H1 (cell line): ENCODE data around the gene GAGE12E. TPM values are rescaled to one million over a fixed set of nuclear protein-coding genes. Genes with fewer than 3 reads are reported as not detected.
"Not testable (repeated sequence)": the region's sequence is repeated elsewhere in the genome, so short reads cannot be mapped to it uniquely, and the experiment has no call there.

Source experiments
- CTCF ChIA-PET: fragments of 300-600 bp; sonication (Branson Sonifier 250); formaldehyde crosslinking; loops from one replicate; lab custom pipeline; 2021; ENCODE audit not compliant: partially characterized antibody; lab: Charles Lee
- POLR2A ChIA-PET: fragments of 300-600 bp; sonication (Branson Sonifier 250); formaldehyde crosslinking; loops from one replicate; lab custom pipeline; 2021; ENCODE audit warnings: inconsistent platforms; ENCODE audit not compliant: partially characterized antibody; lab: Charles Lee
- DNase-seq, 2 experiments: peaks; one replicate each; pipeline versions ENCODE4 v3.0.0 to v3.0.0-alpha.2; 2010 to 2022; ENCODE audit warnings: low spot score in 2 of 2, low read depth in 1 of 2, mixed read lengths in 1 of 2
- FAIRE-seq: peaks from 2 replicates; lab custom pipeline; 2011; peaks lifted over from hg19 to GRCh38; lab: Jason Lieb, UNC
- H2AFZ ChIP-seq: 2 replicates; pipeline ENCODE4 v1.8.1; 2012; ENCODE audit warnings: low read length, inconsistent platforms
- H2AK5ac ChIP-seq: 2 replicates; pipeline ENCODE4 v1.6.1; 2013; ENCODE audit warnings: low read depth, low read length
- H2BK120ac ChIP-seq: replicated peaks from 2 replicates; pipeline ENCODE3; 2013; ENCODE audit warnings: low read depth, low read length, inconsistent platforms
- H2BK12ac ChIP-seq: 2 replicates; pipeline ENCODE4 v1.6.1; 2013; ENCODE audit warnings: low read depth, low read length
- H2BK15ac ChIP-seq: 2 replicates; pipeline ENCODE4 v1.6.1; 2013; ENCODE audit warnings: low read length
- H2BK20ac ChIP-seq: 2 replicates; pipeline ENCODE4 v1.6.1; 2013; ENCODE audit warnings: low read length
- H2BK5ac ChIP-seq: 2 replicates; pipeline ENCODE4 v1.6.1; 2013; ENCODE audit warnings: low read depth, low read length
- H3K14ac ChIP-seq: 2 replicates; pipeline ENCODE4 v1.6.1; 2013; ENCODE audit warnings: inconsistent platforms; ENCODE audit not compliant: insufficient read length
- H3K18ac ChIP-seq: 2 replicates; pipeline ENCODE4 v1.6.1; 2013; ENCODE audit warnings: low read length; ENCODE audit errors: extremely low read depth
- H3K23ac ChIP-seq: 2 replicates; pipeline ENCODE4 v1.6.1; 2013; ENCODE audit warnings: inconsistent platforms; ENCODE audit not compliant: insufficient read length
- H3K23me2 ChIP-seq: 2 replicates; pipeline ENCODE4 v1.6.1; 2013; ENCODE audit warnings: low read depth, low read length
- H3K27ac ChIP-seq: 2 replicates; pipeline ENCODE4 v1.6.1; 2011; ENCODE audit warnings: low read depth, low read length, inconsistent platforms
- H3K27me3 ChIP-seq, 4 experiments: replicated peaks in 1 of 4; 1 replicate in 1 of 4; 2 replicates in 3 of 4; pipeline versions ENCODE4 v1.6.1 to v1.8.1; 2011 to 2013; ENCODE audit warnings: low read length in 3 of 4, mild to moderate bottlenecking in 3 of 4, inconsistent platforms in 2 of 4, mixed read lengths in 2 of 4, moderate library complexity in 1 of 4; ENCODE audit not compliant: control insufficient read depth in 3 of 4, insufficient read depth in 3 of 4; ENCODE audit errors: extremely low read depth in 1 of 4
- H3K36me3 ChIP-seq, 4 experiments: 2 replicates each; pipeline versions ENCODE4 v1.6.1 to v1.8.1; 2011 to 2013; ENCODE audit warnings: mild to moderate bottlenecking in 4 of 4, low read length in 3 of 4, moderate library complexity in 2 of 4, control low read depth in 1 of 4, inconsistent platforms in 1 of 4; ENCODE audit not compliant: insufficient read depth in 4 of 4, control insufficient read depth in 2 of 4
- H3K4ac ChIP-seq: replicated peaks from 2 replicates; pipeline ENCODE3; 2013; ENCODE audit warnings: low read length, low read depth, mixed read lengths, inconsistent platforms; ENCODE audit not compliant: insufficient read length
- H3K4me1 ChIP-seq, 4 experiments: replicated peaks in 1 of 4; 1 replicate in 1 of 4; 2 replicates in 3 of 4; pipeline versions ENCODE4 v1.6.1 to v1.8.1; 2011 to 2013; ENCODE audit warnings: low read length in 3 of 4, inconsistent platforms in 2 of 4, mixed read lengths in 1 of 4; ENCODE audit not compliant: insufficient read depth in 4 of 4, control insufficient read depth in 3 of 4
- H3K4me2 ChIP-seq, 2 experiments: 2 replicates each; pipeline versions ENCODE4 v1.6.1 to v1.8.1; 2011 to 2013; ENCODE audit warnings: low read depth in 2 of 2, low read length in 2 of 2, control low read depth in 1 of 2, inconsistent platforms in 1 of 2, mild to moderate bottlenecking in 1 of 2; ENCODE audit not compliant: insufficient read depth in 1 of 2
- H3K4me3 ChIP-seq, 4 experiments: fragments of 200-600, 300-600 bp in 1 of 4; sonication (generic), shearing (Covaris generic), sonication (Bioruptor Twin) in 1 of 4; 2 replicates each; pipeline versions ENCODE4 v1.5.1 to v1.8.1; 2011 to 2016; ENCODE audit warnings: low read length in 4 of 4, low read depth in 3 of 4, control low read depth in 2 of 4, inconsistent platforms in 2 of 4, mild to moderate bottlenecking in 2 of 4, mixed read lengths in 1 of 4, moderate library complexity in 1 of 4; ENCODE audit not compliant: insufficient read depth in 2 of 4; ENCODE audit errors: extremely low read depth in 1 of 4
- H3K56ac ChIP-seq: replicated peaks from 2 replicates; pipeline ENCODE3; 2013; ENCODE audit warnings: low read depth, mild to moderate bottlenecking, mixed read lengths, low read length, inconsistent platforms; ENCODE audit not compliant: insufficient read length
- H3K79me1 ChIP-seq: 2 replicates; pipeline ENCODE4 v1.6.1; 2013; ENCODE audit warnings: low read depth, low read length, control low read depth
- H3K79me2 ChIP-seq, 2 experiments: 2 replicates each; pipeline versions ENCODE4 v1.6.1 to v1.8.1; 2012 to 2013; ENCODE audit warnings: low read length in 2 of 2, mild to moderate bottlenecking in 2 of 2, inconsistent platforms in 1 of 2; ENCODE audit not compliant: insufficient read depth in 2 of 2, control insufficient read depth in 1 of 2
- H3K9ac ChIP-seq, 4 experiments: replicated peaks in 1 of 4; 1 replicate in 1 of 4; 2 replicates in 3 of 4; pipeline versions ENCODE4 v1.6.1 to v1.8.1; 2011 to 2013; ENCODE audit warnings: low read depth in 3 of 4, low read length in 3 of 4, control low read depth in 2 of 4, mild to moderate bottlenecking in 2 of 4, moderate library complexity in 2 of 4, inconsistent platforms in 1 of 4; ENCODE audit errors: extremely low read depth in 1 of 4
- H3K9me3 ChIP-seq, 2 experiments: 2 replicates each; pipeline versions ENCODE4 v1.6.1 to v1.8.1; 2012 to 2013; ENCODE audit warnings: mild to moderate bottlenecking in 2 of 2, moderate library complexity in 2 of 2, control low read depth in 1 of 2, inconsistent platforms in 1 of 2, low read depth in 1 of 2, low read length in 1 of 2, mixed read lengths in 1 of 2; ENCODE audit not compliant: insufficient read depth in 2 of 2
- H4K20me1 ChIP-seq, 2 experiments: replicated peaks in 1 of 2; 2 replicates each; pipeline versions ENCODE3 to v1.8.1; 2011 to 2013; ENCODE audit warnings: inconsistent platforms in 2 of 2, low read length in 2 of 2, mild to moderate bottlenecking in 1 of 2; ENCODE audit not compliant: insufficient read depth in 2 of 2, control insufficient read depth in 1 of 2
- H4K5ac ChIP-seq: 2 replicates; pipeline ENCODE4 v1.6.1; 2013; ENCODE audit warnings: low read length, low read depth, mixed read lengths, inconsistent platforms; ENCODE audit not compliant: insufficient read length
- H4K8ac ChIP-seq: 2 replicates; pipeline ENCODE4 v1.8.0; 2013; ENCODE audit warnings: mild to moderate bottlenecking, moderate library complexity, low read length, inconsistent platforms; ENCODE audit not compliant: insufficient read depth; ENCODE audit errors: extremely low read depth
- H4K91ac ChIP-seq: replicated peaks from 2 replicates; pipeline ENCODE3; 2013; ENCODE audit warnings: low read length, mixed read lengths, inconsistent platforms; ENCODE audit not compliant: insufficient read length
- WGBS, 2 experiments: shearing (Covaris generic) in 1 of 2; methylation state at CpG; one replicate each; pipeline versions ENCODE4 v1.1.6 to v1.1.7; 2013 to 2015; ENCODE audit warnings: low lambda C conversion rate in 2 of 2, mixed read lengths in 2 of 2, inconsistent platforms in 1 of 2, low coverage in 1 of 2, missing lambda C conversion rate in 1 of 2; ENCODE audit not compliant: insufficient replicate concordance in 2 of 2, insufficient coverage in 1 of 2, insufficient read length in 1 of 2; ENCODE audit errors: extremely low coverage in 1 of 2, missing lambda C conversion rate in 1 of 2; 5-methylcytosine and 5-hydroxymethylcytosine counted together
- polyA plus RNA-seq, 7 experiments: library from polyadenylated mRNA; depleted of rRNA in 3 of 7; stranded (reverse) in 5 of 7; unstranded in 2 of 7; fragments of >200 nt in 5 of 7; fragments of 200-250 nt in 2 of 7; gene quantifications; 1 replicate in 5 of 7; 2 replicates in 1 of 7; 4 replicates in 1 of 7; pipeline versions ENCODE4 v1.2.1 to v1.2.3, GENCODE V29; 2011 to 2013; ENCODE audit warnings: missing spikeins in 2 of 7, mixed read lengths in 2 of 7
- total RNA-seq: library from RNA; stranded (reverse); fragmentation: NEBNext Ultra II Directional; extraction: Animal tissue kit (Norgen Biotek cat#: 25700); gene quantifications from 2 replicates; pipeline ENCODE4 v1.2.1, GENCODE V29; 2021

Gene GAGE12E
- total and polyA plus RNA-seq, 2 of the 8 experiments (the other 6 are each of a cell fraction or from before 2014, with no cell fraction given): not detected

- H3K14ac ChIP-seq, DNase-seq, H3K23me2 ChIP-seq, H4K8ac ChIP-seq, H2AFZ ChIP-seq, H3K56ac ChIP-seq, H2AK5ac ChIP-seq, POLR2A ChIA-PET, H3K4me3 ChIP-seq, H3K79me2 ChIP-seq, H2BK15ac ChIP-seq, H3K23ac ChIP-seq, H3K79me1 ChIP-seq, H3K27ac ChIP-seq, H2BK120ac ChIP-seq, H3K9ac ChIP-seq, H3K4me2 ChIP-seq, H3K9me3 ChIP-seq, H2BK12ac ChIP-seq, H2BK5ac ChIP-seq, H4K91ac ChIP-seq, FAIRE-seq, H3K36me3 ChIP-seq, H4K5ac ChIP-seq, H3K27me3 ChIP-seq, H4K20me1 ChIP-seq, CTCF ChIA-PET, H3K4ac ChIP-seq, H2BK20ac ChIP-seq, H3K18ac ChIP-seq, H3K4me1 ChIP-seq: not testable (repeated sequence)
- WGBS, 2 experiments: 97% methylated on average over 16 of the region's 37 CpGs; no CpG with 5 or more reads in 1 of the 2 experiments
Observed at GRCh38 chrX:49589769-49590478, 38.8 kb downstream of the GAGE12E start.

- H3K4me2 ChIP-seq, H3K9me3 ChIP-seq, H2BK120ac ChIP-seq, H3K36me3 ChIP-seq, H3K23me2 ChIP-seq, H3K27ac ChIP-seq, H4K91ac ChIP-seq, H2BK5ac ChIP-seq, DNase-seq, H2BK15ac ChIP-seq, H4K20me1 ChIP-seq, H4K8ac ChIP-seq, H2AFZ ChIP-seq, H3K56ac ChIP-seq, H3K23ac ChIP-seq, H3K18ac ChIP-seq, POLR2A ChIA-PET, H3K27me3 ChIP-seq, H2BK12ac ChIP-seq, FAIRE-seq, H3K79me2 ChIP-seq, H2AK5ac ChIP-seq, H3K4me1 ChIP-seq, H3K9ac ChIP-seq, H4K5ac ChIP-seq, H2BK20ac ChIP-seq, CTCF ChIA-PET, H3K4me3 ChIP-seq, H3K14ac ChIP-seq, H3K79me1 ChIP-seq, H3K4ac ChIP-seq: not testable (repeated sequence)
- WGBS, 2 experiments: 94% methylated on average over 15 of the region's 17 CpGs; no CpG with 5 or more reads in 1 of the 2 experiments
Observed at GRCh38 chrX:49590488-49590887, 39.4 kb downstream of the GAGE12E start.
